ENCODE measurements around the gene ARHGAP12.
A peak's percentile ranks its signal among the peaks of the same experiment; 100 is the strongest.
"Not testable (repeated sequence)": the region's sequence is repeated elsewhere in the genome, so short reads cannot be mapped to it uniquely, and the experiment has no call there.

ARHGAP12 gene

DNA sequence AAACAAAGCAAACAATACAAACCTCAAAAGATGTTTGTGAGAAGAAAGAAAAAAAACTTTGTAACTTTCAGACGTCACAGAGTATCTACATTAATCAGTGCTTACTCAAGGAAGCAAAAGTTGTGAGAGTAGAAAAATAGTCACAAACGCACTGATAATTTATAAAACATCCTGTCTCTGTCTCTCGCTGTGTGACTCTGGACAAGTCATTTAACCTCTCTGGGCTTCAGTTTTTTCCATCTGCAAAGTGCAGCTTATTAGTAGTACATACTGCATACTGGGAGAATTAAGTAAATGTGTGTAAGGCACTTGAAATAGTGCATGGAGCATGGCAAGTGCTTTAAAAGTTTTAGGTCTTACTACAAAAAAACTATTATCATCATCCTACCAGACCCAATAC, 3.8 kb downstream of the ARHGAP12 start:
- no peak for FAIRE-seq

DNA sequence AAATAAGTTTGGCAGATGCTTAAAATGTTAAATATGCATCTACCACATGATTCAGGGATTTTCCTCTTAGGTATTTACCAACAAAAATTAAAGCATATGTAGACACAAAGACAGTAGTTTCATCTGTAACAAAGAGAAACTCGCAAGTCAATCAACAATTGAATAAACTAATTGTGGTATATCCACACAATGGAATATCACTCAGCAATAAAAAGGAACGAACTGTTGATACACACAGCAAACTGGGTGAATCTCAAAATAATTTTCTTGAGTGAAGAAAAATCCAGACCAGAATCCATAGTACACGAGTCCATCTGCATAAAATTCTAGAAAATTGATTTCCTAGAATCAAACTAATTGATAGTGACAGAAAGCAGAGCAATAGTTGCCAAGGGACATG, 5.2 kb downstream of the ARHGAP12 start:
- peak; percentile 41 for FAIRE-seq

DNA sequence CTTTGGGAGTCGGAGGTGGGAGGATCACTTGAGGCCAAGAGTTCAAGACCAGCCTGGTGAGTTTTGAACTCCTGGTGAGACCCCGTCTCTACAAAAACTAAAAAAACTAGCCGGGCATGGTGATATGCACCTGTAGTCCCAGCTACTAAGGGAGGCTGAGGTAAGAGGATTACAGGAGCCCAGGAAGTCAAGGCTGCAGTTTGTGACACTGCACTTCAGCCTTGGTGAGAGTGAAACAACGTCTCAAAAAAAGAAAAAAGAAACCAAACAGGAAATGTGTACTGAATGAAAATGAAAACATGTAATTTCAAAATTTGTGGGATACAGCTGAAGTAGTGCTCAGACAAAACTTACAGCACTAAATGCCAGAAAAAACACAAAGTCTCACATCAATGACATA, 7.6 kb downstream of the ARHGAP12 start:
- FAIRE-seq: no peak

DNA sequence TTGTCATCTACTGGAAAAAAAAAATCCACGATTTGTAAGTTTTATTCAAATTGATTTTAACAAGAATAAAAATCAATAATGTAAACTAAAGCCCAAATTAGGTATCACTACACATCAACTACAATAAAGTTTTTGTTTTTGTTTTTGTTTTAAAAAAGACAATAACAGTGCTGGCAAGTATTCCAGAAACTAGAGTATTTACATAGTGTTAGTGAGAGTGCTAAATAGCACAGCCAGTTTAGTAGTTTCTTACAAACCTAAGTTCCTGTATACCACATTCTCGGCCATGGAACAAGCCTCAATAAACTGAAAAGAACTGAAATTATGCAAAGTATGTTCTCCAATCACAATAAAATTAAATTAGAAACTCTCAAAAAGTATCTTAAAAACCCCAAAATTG, 8.1 kb downstream of the ARHGAP12 start:
- no peak for FAIRE-seq

DNA sequence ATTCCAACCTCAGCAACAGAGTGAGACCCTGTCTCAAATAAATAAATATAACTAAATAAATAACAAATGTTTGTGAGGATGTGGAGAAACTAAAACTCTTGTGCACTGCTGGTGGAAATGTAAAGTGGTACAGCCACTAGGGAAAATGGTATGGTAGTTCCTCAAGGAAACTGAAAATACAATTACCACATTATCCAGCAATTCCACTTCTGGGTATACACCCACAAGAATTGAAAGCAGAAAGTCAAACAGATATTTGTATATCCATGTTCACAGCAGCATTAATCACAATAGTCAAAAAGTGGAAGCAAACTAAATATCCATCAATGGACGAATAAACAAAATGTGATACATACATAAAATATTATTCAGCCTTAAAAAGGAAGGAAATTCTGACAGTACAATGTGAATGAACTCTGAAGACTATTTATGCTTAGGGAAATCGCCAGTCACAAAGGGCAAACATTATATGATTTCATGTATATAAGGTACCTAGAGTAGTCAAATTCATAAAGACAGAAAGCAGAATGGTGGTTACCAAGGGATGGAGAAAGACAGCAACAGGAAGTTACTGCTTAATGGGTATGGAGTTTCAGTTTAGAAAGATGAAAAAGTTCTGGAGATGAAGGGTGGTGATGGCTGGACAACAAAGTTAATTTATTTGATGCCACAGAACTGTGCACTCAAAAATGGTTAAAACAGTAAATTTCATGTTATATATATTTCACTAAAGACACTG, 9.8 kb downstream of the ARHGAP12 start:
- no peak for FAIRE-seq

DNA sequence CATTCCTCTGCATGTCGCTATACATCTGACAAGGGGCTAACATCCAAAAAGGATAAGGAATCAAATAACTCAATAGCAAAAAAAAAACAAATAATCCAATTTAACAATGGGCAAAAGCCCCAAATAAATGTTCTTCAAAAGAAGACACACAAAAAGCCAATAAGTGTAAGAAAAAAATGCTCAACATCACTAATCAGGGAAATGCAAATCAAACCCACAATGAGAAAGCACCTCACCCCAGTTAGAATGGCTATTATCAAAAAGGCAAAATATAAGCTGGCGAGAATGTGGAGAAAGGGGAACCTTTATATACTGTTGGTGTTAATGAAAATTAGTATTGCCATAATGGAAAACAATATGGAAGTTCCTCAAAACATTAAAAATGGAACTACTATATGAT, 14.3 kb downstream of the ARHGAP12 start:
- no peak for FAIRE-seq

DNA sequence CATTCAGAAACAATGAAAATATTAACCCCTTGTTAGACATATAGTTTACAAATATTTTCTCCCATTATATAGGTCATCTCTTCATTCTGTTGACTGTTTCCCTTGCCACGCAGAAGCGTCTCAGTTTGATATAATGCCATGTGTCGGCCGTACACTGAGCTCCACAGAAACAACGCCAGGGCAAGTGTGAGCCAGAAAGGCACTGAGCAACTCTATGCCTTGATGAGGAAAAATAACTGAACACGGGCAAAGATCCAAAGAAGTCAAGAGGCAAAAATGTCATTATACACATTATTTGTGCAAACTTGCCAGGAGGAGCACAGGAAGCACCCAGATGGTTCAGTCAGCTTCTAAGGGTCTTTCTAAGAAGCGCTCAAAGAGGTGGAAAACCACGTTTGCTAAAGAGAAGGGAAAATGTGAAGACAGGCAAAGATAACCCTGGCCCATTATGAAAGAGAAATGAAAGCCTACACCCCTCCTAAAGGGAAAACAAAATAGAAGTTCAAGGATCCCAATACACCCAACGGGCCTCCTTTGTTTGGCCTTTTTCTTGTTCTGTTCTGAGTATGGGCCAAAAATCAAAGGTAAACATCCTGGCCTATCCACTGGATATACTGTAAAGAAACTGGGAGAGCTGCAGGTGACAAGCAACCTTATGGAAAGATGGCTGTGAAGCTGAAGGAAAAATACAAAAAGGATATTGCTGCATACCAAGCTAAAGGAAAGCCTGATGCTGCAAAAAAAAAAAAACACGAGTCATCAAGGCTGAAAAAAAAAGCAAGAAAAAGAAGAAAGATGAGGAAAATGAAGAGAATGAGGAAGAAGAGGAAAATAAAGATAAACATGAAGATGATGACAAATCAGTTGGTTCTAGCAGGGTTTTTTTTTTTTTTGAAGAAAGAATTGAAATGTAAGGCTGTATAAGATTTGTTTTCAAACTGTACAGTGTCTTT, 15.5 kb downstream of the ARHGAP12 start:
- FAIRE-seq: peak; percentile 43

DNA sequence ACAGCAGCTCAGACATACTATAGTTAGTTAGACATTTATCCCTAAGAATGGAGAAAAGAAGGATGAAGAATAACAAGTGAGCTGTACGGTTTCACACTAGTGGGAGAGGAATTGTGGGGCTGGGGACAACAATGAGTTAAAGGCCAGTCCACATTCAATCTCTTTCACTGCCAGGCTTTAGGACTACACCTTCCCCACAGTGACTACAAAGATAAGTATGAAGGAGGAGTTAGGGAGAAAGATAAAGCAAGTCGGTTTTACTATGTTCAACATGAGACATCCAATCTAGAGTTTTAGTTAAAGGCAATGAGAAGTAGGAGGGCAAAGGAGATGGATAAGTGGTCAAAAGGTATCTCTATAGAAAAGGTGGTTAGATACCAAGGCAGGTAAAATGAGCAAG, 16.3 kb downstream of the ARHGAP12 start:
- FAIRE-seq: no peak

DNA sequence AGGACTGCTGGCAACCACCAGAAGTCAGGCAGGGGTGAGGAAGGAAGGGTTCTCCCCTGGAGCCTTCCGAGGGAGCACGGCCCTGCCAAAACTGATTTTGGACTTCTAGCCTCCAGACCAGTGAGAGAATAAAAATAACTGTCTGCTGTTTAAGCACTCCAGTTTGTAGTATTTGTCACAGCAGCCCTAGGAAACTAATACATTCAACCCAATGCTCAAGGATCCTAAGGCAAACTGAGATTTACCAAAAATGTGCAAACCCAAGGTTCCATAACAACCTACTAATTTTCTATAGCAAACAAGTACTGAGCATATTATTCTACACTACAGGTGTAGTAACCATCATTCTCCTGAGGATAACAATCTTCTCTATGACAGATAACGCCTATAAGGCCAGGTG, 18.6 kb downstream of the ARHGAP12 start:
- no peak for FAIRE-seq

DNA sequence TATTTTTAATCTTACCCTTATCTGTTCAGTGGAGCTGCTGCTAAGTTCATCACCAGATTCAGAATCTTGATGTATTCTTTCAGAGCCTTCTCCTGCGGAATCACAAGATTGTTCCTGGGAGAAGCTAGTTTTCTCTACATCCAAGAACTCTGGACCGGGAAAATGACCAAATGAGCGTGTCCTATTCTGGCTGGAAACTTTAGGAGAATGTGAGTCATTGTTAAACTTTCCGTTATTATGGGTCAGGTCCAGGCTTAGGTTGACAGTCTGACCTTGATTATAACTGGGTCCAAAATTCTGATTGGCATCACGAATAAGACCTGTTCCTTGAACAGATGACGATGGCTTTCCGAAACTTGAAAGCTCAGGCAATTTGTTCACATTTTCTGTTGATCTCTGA, 20.5 kb downstream of the ARHGAP12 start:
- no peak for FAIRE-seq

DNA sequence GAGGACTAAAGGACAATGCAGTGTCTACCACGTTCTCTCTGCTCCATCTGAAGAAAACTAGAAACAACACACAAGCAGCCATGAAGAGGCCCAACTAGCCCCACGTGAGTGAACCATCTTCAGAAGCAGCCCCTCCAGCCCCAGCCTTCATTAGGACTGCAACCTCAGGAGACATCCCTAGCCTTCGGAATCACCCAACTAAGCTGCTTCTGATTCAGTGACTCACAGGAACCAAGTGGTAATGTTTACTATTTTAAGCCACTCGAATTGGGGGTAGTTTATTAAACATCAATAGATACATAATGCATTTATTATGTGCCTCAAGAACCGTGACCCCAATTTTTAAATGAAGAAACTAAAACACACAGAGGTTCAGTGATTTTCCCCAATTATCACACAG, 22.6 kb downstream of the ARHGAP12 start:
- FAIRE-seq: no peak

DNA sequence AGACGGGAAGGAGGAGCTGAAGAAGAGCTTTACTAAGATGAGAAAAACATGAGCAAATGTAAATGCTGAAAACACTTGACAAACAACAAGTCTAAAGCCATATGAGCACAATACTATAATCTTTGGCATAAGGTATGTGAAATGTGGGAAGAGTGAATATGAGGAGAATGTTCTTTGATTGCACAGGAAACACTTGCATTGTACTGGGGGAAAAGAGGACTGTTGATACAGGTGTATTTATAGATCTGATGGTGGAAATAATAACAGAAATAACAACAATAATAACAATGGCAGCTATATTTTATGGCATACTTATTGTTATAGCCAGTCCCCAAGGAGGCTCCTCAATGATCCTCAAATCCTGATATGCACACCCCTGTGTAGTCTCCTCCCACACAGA, 23.0 kb downstream of the ARHGAP12 start:
- FAIRE-seq: no peak

DNA sequence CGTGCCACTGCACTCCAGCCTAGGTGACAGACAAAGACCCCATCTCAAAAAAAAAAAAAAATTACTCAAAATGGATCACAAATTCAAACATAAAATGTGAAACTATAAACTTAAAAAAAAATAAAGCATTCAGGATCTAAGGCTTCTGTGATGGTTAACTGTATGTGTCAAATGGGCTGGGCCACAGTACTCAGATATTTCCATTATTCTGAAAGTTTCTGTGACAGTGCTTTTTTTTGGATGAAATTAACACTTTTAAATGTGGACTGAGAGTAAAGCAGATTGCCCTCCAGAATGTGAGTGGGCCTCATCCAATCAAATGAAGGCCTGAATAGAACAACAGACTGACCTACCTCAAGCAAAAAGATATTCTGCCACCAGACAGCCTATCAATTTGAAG, 26.0 kb downstream of the ARHGAP12 start:
- no peak for FAIRE-seq

DNA sequence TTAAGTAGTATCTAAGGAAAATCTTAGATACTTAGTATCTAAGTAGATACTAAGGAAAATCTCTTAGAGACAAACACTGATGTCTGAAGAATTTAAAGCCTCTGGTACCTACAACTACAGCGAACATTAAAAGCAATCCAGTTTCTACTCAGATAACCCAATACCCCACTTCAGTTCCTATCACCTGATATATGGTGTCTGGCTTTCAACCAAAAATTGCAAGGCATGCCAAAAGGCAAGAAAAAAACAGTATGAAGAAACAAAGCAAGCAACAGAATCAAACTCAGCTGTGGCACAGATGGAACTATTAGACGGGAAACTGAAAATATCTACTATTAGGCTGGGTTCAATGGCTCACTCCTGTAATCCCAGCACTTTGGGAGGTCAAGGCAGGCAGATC, 31.1 kb downstream of the ARHGAP12 start:
- no peak for FAIRE-seq

DNA sequence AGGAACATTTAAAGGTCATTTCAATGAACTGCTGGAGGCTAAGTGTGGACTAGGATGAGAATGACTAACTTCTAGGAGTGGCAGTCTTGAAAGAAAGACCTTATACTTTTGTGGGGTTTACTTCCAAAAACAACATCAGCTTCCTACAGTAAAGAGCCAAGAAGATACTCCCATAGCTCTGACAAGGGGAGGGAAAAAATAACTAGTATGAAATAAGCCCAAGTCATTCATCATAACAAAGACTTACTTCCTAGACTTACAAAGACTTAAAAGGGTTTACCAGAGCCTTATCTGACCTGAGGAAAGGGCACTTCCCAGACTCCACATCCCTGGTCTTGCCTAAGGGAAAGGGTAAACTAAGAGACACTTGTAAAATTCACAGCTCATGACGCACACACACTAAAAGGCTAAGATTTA, 31.7 kb downstream of the ARHGAP12 start:
- FAIRE-seq: no peak

DNA sequence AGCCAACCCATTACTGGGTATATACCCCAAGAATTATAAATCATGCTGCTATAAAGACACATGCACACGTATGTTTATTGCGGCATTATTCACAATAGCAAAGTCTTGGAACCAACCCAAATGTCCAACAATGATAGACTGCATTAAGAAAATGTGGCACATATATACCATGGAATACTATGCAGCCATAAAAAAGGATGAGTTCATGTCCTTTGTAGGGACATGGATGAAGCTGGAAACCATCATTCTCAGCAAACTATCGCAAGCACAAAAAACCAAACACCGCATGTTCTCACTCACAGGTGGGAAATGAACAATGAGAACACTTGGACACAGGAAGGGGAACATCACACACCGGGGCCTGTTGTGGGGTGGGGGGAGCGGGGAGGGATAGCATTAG, 32.9 kb downstream of the ARHGAP12 start:
- FAIRE-seq: not testable (repeated sequence)

DNA sequence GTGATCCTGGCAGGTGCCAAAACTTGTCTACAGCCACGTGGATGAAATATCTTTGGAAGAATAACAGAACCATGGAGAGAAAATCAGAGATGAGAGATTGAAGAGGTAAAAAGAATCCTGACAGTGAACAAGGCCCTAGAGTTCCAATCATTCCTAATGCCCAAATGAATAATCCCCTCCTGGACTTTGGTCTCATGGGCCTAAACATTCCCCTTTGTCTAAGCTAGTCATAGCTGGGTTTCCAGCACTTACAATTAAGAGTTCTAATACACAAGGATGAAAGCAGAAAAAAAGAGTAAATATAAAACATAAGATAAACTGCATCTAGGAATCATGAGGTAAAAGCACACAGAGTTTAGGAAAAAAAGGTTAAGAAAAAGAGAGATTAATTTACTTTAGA, 40.2 kb downstream of the ARHGAP12 start:
- no peak for FAIRE-seq

DNA sequence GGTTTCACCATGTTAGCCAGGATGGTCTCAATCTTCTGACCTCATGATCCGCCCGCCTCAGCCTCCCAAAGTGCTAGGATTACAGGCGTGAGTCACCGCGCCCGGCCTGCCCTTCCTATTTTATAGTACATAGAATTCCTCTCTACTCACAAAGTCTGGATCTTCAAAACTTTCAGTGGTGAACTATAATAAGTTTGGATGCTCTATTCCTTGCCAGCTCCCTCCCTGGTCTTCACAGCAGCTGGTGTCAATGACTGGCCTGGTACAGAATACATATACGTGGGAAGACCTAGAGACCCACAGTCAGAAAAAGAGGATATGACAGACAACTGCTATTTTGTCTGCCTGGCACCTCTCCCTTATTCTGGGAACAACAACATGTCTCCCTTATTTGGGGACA, 40.8 kb downstream of the ARHGAP12 start:
- FAIRE-seq: no peak

DNA sequence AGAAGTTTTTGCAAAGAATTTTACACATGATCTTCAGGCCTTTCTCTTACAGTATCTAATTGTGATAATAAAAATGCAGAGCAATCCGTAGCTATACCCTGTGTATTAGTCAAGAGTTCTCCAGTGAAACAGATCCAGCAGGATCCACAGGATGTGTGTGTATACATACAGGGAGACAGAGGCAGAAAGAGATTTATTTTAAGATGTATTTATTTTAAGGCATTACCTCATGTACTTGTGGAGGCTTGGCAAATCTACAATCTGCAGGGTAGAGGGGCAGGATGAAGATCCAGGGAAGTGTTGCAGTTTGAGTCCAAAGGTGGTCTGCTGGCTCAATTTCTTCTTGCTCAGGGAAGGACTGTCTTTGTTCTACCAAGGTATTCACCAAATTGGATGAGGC, 41.7 kb downstream of the ARHGAP12 start:
- no peak for FAIRE-seq

DNA sequence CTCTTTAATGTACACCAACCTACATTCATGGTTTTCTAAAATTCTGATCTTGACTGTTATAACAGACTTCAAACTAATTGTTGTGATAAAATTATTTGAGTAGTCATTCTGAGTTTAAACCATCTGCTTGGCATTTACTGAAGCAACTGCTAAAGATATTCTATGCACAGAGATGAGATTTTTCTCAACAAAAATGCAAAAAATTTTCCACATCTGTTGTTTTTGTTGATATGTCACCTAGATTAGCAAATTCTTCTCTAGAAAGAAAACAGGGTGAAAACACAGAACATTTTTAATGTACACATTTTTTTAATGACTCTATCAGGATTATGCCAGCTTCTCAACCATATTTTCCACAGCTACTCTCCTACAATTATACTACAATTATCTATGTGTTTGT, 42.7 kb downstream of the ARHGAP12 start:
- FAIRE-seq: peak; percentile 51

DNA sequence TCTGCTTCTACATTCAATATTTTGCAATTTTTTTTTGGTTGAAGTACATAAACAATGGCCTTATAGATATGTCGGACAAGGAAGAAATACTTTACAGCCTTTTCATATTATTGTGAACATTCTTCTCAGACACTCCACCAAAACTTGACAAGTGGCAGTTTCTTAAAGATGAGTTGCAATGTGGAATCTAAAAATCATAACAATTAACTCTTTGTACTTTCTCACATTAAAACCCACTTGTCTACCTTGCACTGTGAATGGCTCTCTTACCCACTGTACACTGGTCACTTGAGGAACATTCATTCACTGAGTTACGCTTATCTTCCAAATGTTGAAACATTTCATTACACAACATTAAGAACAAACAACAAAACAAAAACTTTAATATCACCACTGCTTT, 44.2 kb downstream of the ARHGAP12 start:
- no peak for FAIRE-seq

DNA sequence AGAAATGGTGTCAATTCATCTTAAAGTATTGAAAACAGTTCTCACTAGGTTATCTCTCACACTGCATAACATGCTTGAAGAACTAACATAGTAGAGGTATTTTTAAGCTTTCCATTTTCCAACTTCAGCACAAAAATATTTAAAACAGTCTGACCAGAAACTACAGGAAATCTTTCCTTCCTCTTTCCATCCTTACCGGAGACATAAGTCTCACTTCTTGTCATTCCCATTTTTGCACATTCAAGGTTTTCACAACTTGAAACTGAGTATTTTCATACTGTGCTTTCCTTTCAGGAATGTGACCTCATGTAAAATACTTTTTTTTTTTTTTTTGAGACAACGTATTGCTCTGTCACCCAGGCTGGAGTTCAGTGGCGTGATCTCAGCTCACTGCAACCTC, 45.2 kb downstream of the ARHGAP12 start:
- no peak for FAIRE-seq

DNA sequence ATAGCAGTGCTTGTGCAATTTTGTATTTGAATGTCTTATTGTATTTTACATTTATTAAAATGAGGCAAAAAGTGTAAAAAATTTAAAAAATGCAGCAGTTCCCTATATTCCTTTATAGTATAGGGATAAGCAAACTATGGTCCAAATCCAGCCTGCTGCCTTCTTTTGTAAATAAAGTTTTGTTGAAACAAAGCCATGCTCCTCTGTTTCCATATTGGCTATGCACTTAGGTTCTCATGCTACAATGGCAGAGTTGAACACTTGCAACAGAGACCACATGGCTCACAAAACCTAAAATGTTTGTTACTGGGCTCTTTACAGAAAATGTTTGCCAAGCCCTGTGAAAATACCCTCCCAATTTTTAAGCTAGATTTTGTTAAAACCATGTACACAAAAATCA, 50.1 kb downstream of the ARHGAP12 start:
- FAIRE-seq: no peak

DNA sequence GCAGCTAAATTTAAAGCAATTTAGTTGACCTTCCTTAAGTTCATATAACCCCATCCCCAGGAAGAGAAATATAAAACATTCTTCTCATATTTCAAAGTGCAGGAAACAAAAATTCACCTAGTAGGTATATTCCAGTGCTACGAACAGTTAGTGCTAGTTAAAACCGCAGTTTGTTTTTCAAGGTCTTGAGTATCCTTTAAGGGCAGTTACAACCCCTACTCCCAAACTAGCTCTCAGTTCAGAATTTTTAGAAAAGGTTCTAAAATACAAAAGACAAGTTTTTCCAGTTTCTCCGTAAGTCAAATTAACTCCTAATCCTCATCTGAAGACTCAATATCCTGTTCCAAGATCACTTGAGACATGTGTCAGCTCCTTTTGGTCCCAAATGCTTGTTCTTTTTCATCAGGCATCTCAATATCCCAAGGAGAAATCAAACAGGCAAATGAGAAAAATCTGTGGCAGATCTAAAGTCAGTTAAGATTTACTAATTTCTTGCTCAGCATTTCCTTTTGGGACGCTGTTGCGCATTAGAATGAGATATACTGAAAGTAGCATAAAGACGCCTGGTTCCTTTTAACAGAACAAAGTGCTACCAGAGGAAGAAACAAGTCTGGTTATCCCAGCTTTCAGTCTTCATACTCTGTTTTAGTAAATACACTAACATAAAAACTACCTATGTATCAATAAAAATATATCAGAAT, 51.8 kb downstream of the ARHGAP12 start:
- FAIRE-seq: no peak

Data from islet of Langerhans (tissue), 1 donor.